K562 (cell line): ENCODE measurements around the gene PUM1. TPM values are rescaled to one million over a fixed set of nuclear protein-coding genes. Genes with fewer than 3 reads are reported as not detected.

Source experiments
- BCOR ChIP-seq: fragments of 450-650 bp; IDR thresholded peaks from 2 replicates; pipeline ENCODE4 v1.6.1; 2016
- FOXM1 ChIP-seq, 2 experiments: fragments of 450-650 bp in 1 of 2; sonication (generic) in 1 of 2; formaldehyde crosslinking in 1 of 2; IDR thresholded peaks; 2 replicates each; pipeline versions ENCODE4 v1.6.1 to v1.9.0; 2017 to 2022; ENCODE audit warnings: low read depth in 2 of 2, mild to moderate bottlenecking in 2 of 2, missing genetic modification reagents in 1 of 2, moderate library complexity in 1 of 2
- GABPB1 ChIP-seq: sonication (generic); formaldehyde crosslinking; IDR thresholded peaks from 2 replicates; pipeline ENCODE4 v1.8.0; 2022; ENCODE audit warnings: mild to moderate bottlenecking, missing genetic modification reagents
- L3MBTL2 ChIP-seq: fragments of 450-650 bp; IDR thresholded peaks from 2 replicates; pipeline ENCODE4 v1.6.1; 2016; ENCODE audit warnings: mild to moderate bottlenecking, moderate library complexity
- MGA ChIP-seq: fragments of 450-650 bp; IDR thresholded peaks from 2 replicates; pipeline ENCODE4 v1.6.1; 2016; ENCODE audit warnings: mild to moderate bottlenecking, moderate library complexity
- SRSF9 ChIP-seq: fragments of 200-400 bp; formaldehyde crosslinking; IDR thresholded peaks from 2 replicates; pipeline ENCODE4 v1.6.1; 2017; ENCODE audit warnings: low read depth, low read length, borderline replicate concordance
- TAF15 ChIP-seq: fragments of 200-400 bp; formaldehyde crosslinking; IDR thresholded peaks from 2 replicates; pipeline ENCODE4 v1.6.1; 2017; ENCODE audit warnings: mild to moderate bottlenecking, low read depth, low read length, moderate library complexity
- ZBTB34 ChIP-seq: fragments of 250-450 bp; sonication (Bioruptor Pico); IDR thresholded peaks from 2 replicates; pipeline ENCODE4 v1.8.0; 2021; ENCODE audit warnings: mild to moderate bottlenecking, moderate library complexity
- ZNF184 ChIP-seq: sonication (generic); formaldehyde crosslinking; IDR thresholded peaks from 2 replicates; pipeline ENCODE4 v1.5.0; 2020; ENCODE audit warnings: missing genetic modification reagents
- ZNF224 ChIP-seq: sonication (generic); formaldehyde crosslinking; IDR thresholded peaks from 2 replicates; pipeline ENCODE4 v1.8.0; 2022; ENCODE audit warnings: mild to moderate bottlenecking, missing genetic modification reagents
- ZNF586 ChIP-seq: fragments of 450-650 bp; formaldehyde crosslinking; conservative IDR thresholded peaks from 2 replicates; pipeline ENCODE4 v1.4.0; 2020; ENCODE audit warnings: mild to moderate bottlenecking, moderate library complexity
- polyA plus RNA-seq, 8 experiments: library from polyadenylated mRNA; depleted of rRNA in 4 of 8; stranded (reverse) in 5 of 8; unstranded in 3 of 8; fragments of >200 nt; fragmentation: Nextera tagmentation in 2 of 8; fragmentation: Illumina TruSeq in 1 of 8; extraction: Ambion mirVana in 2 of 8; extraction: Trizol in 1 of 8; gene quantifications; 2 replicates each; pipeline versions ENCODE4 v1.2.1 to v1.2.3, GENCODE V29; 2011 to 2014; ENCODE audit warnings: inconsistent platforms in 1 of 8, missing spikeins in 1 of 8
- total RNA-seq, 7 experiments: library from RNA; depleted of rRNA in 6 of 7; stranded (reverse); fragments of >200 nt in 6 of 7; fragmentation: Illumina TruSeq in 2 of 7; extraction: Trizol in 2 of 7; gene quantifications; 2 replicates each; pipeline versions ENCODE4 v1.2.1 to v1.2.3, GENCODE V29; 2011 to 2021; ENCODE audit warnings: low replicate concordance in 1 of 7
- TF ChIP-seq, protein P1 (sequence below): fragments of 450-650 bp; formaldehyde crosslinking; IDR thresholded peaks from 2 replicates; pipeline ENCODE4 v1.4.0; 2022; ENCODE audit warnings: mild to moderate bottlenecking, moderate library complexity

The PUM1 gene
- total and polyA plus RNA-seq, 9 of the 15 experiments (the other 6 are each of a cell fraction or from before 2014, with no cell fraction given) = 37.7 to 104 (median 55.7) TPM

DNA sequence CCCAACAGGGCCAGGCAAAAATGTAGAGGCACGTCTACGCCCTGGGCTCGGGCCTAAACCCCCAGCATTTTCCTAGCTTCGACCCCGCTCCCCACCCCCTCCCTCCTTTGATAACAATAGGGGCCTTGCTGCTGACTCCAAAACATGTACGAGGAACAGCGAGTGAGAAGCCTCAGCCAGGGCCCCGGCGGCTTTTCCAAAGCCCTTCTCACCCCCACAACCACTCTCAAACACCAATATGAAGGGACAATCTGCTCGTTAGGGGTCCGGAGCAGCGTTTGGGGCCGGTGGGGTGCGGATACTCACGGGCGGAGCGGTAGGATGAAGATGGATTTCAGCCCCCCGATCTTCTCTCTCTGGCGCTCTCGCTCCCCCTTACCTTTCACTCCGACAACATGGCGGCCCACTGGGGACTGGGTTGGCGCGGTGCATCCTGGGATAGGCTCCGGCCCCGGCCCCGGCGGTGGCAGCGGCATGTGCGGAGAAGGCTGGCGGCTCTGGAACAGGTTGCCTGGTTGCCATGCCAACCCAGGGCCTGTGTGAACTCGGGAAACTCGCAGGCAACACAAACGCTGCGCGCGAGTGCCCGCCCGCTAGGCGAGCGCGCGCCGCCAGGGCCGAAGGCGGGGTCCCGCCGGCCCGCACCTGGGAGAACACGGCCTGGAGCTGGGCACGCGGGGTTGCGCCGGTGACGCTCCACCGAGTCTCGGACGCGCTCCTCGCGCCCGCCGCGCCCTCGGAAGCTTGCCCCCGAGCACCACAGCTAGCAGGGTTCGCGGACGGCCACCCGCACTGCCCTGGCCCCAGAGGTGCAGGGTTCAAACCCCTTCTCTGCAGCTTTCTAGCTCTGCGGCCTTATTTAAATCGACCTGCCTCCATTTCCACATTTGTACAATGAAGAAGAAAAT is at the start of gene PUM1 (continued):
- no peak for TF ChIP-seq ZNF224
- TF ChIP-seq L3MBTL2 = peak; percentile 99
- no peak for TF ChIP-seq BCOR
- TF ChIP-seq TAF15 = no peak
- no peak for TF ChIP-seq ZNF184
- TF ChIP-seq FOXM1 (IDR thresholded peaks at IDR 0.05; ENCODE audit: low read depth) = 0 out of 2 replicates have a peak, but pooled peaks have one; percentile 28
- no peak; the same call in 1 of the 2 replicates for TF ChIP-seq FOXM1 (CRISPR knock-in tag; IDR thresholded peaks at IDR 0.05; ENCODE audit: low read depth)
- no peak for TF ChIP-seq SRSF9
- TF ChIP-seq MGA = peak; percentile 96
- 0 out of 2 replicates have a peak, but pooled peaks have one; percentile 53 for TF ChIP-seq GABPB1 (CRISPR knock-in tag)
- TF ChIP-seq, protein P1, sequence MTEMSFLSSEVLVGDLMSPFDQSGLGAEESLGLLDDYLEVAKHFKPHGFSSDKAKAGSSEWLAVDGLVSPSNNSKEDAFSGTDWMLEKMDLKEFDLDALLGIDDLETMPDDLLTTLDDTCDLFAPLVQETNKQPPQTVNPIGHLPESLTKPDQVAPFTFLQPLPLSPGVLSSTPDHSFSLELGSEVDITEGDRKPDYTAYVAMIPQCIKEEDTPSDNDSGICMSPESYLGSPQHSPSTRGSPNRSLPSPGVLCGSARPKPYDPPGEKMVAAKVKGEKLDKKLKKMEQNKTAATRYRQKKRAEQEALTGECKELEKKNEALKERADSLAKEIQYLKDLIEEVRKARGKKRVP (CRISPR knock-in tag) = no peak; the same call in 1 of the 2 replicates
- no peak for TF ChIP-seq ZBTB34
- TF ChIP-seq ZNF586 (CRISPR knock-in tag) = no peak
